ENCODE measurements around the gene CSTF2T. TPM values are rescaled to one million over a fixed set of nuclear protein-coding genes. Genes with fewer than 3 reads are reported as not detected.

The CSTF2T gene
- 7.2 and 9.2 TPM in 2 replicates for total RNA-seq (2016; rRNA removed; fragmentation: Illumina TruSeq; extraction: Trizol)
- 0.40 and 0.71 TPM in 2 replicates for total RNA-seq (2016; cell fraction: cytosol; rRNA removed; fragmentation: Illumina TruSeq; extraction: Trizol; ENCODE audit: low read depth)
- 7.5 and 8.0 TPM in 2 replicates for total RNA-seq (2016; cell fraction: insoluble cytoplasmic fraction; rRNA removed; fragmentation: Illumina TruSeq; extraction: Trizol)
- 1.9 TPM in 2 replicates for total RNA-seq (2016; cell fraction: membrane; rRNA removed; fragmentation: Illumina TruSeq; extraction: Trizol)
- total RNA-seq (2016; cell fraction: nucleus; rRNA removed; fragmentation: Illumina TruSeq; extraction: Trizol): 4.9 and 5.7 TPM in 2 replicates
- polyA plus RNA-seq (2011; rRNA removed): 1.4 and 1.8 TPM in 2 replicates
- polyA plus RNA-seq (2011; cell fraction: cytosol; rRNA removed): 0.64 and 0.95 TPM in 2 replicates
- polyA plus RNA-seq (2011; cell fraction: nucleus; rRNA removed): 1.1 and 1.8 TPM in 2 replicates
- 2.3 and 3.6 TPM in 2 replicates for polyA plus RNA-seq (2012)
- 0.29 and 0.33 TPM in 2 replicates for polyA plus RNA-seq (2016; cell fraction: cytosol; fragmentation: Illumina TruSeq; extraction: Trizol; ENCODE audit: low read depth)
- 6.6 and 6.8 TPM in 2 replicates for polyA plus RNA-seq (2016; cell fraction: insoluble cytoplasmic fraction; fragmentation: Illumina TruSeq; extraction: Trizol; ENCODE audit: low read depth)
- 0.68 and 0.99 TPM in 2 replicates for polyA plus RNA-seq (2016; cell fraction: membrane; fragmentation: Illumina TruSeq; extraction: Trizol; ENCODE audit: low read depth)
- polyA plus RNA-seq (2016; cell fraction: nucleus; fragmentation: Illumina TruSeq; extraction: Trizol; ENCODE audit: insufficient read depth, low read depth): 4.8 and 5.0 TPM in 2 replicates
- polyA minus RNA-seq (2011; rRNA and poly(A)+ RNA removed; ENCODE audit: low replicate concordance): 2.3 and 13.1 TPM in 2 replicates
- 1.1 and 1.6 TPM in 2 replicates for polyA minus RNA-seq (2011; cell fraction: cytosol; rRNA and poly(A)+ RNA removed)
- 5.4 and 5.7 TPM in 2 replicates for polyA minus RNA-seq (2011; cell fraction: nucleus; rRNA and poly(A)+ RNA removed)
- percentile 76 among the genes with signal in this experiment for Bru-seq, nascent RNA
- BruChase-seq, experiment 1, labeled RNA remaining after a 6-hour chase: percentile 67 among the genes with signal in this experiment
- percentile 88 among the genes with signal in this experiment for BruChase-seq, experiment 2, labeled RNA remaining after a 2-hour chase
- long read RNA-seq, experiment 1, full-length matches to known transcripts: 11 of 11 reads
- long read RNA-seq, experiment 1, partial matches to known transcripts: 0 of 11 reads
- long read RNA-seq, experiment 1, other reads (novel, unspliced or antisense): 0 of 11 reads
- long read RNA-seq, experiment 2, full-length matches to known transcripts: 9 of 9 reads
- long read RNA-seq, experiment 2, partial matches to known transcripts: 0 of 9 reads
- long read RNA-seq, experiment 2, other reads (novel, unspliced or antisense): 0 of 9 reads

DNA sequence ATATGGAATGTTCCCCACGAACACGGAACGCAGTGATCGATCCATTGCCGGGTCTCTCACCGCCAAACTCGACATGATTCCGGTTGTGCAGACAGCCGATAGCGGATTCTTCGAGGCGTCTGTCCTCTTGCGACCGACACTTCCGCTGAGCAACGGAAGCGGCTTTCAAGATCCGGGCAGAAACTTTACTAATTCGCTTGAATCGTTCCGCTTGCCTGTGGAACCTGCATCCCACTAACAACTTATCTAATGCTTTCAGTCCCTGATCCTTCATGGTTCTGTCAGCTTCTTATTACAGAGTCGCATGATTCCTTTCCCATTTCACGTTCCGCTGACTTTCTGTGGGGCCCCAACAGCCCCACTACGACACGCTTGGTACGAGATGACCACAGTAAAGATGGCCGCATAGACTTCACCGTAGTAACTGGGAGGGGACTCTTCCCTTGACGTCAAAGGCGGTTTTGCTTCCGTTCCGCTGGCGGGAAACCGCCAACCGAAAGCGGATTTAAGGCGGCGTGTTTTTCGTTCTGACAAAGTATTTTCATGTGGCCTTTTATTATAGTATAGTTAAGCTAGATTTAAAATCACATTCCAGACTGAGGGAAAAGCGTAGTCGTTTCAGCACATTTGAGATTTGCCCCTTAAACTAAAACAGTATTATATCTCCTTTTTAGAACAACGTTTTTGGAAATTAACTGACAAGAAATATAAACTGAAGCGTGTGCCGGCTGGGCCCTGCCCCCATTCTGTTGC, at the start of gene CSTF2T:
CSTF2T (minus strand) TSS at position 121 of the 753 bp plus-strand sequence; CDS start at position 75, 46 bp downstream.
- H3K36me3 ChIP-seq (replicated peaks in 1 of 2; ENCODE audit: control insufficient read depth in 1 of 2, insufficient read depth in 2 of 2, low read length in 2 of 2): no peaks in the 10 kb centered on the region
- DNase-seq (ENCODE audit: low spot score) (peak; percentile 62), FAIRE-seq (peak; percentile 8), ATAC-seq (peak; percentile 90)
- intact Hi-C loops (cut with micrococcal nuclease; ENCODE audit: unreplicated experiment): no loop called here
- no peaks in the 10 kb centered on the region for H4K20me1 ChIP-seq (ENCODE audit: insufficient read depth, low read length)
- H3K9me3 ChIP-seq (ENCODE audit: low read length): no peaks in the 10 kb centered on the region
- H3K4me2 ChIP-seq (ENCODE audit: low read depth, low read length): peak within 1 kb of the TSS; percentile 70
- H3K4me3 ChIP-seq (replicated peaks in 1 of 3; ENCODE audit: insufficient read depth in 1 of 3, low read depth in 2 of 3, low read length in 3 of 3): peak within 1 kb of the TSS; percentile 67 to 71 (median 71)
- no TSS peak for BruUV-seq (replicated peaks)
- H3K27me3 ChIP-seq (ENCODE audit: control insufficient read depth in 1 of 2, insufficient read depth in 2 of 2, low read length in 2 of 2): no peaks in the 10 kb centered on the region; a peak in 1 of 5 replicates
- 37% methylated on average over 44 of the region's 45 CpGs for WGBS (ENCODE audit: low lambda C conversion rate)
- CTCF ChIA-PET (ENCODE audit: low intra/inter-chr PET ratio, low total read pairs): no interaction called here
- peak within 1 kb of the TSS; percentile 99 for H2AFZ ChIP-seq (ENCODE audit: low read length)
- in situ Hi-C loops (cut with HindIII; ENCODE audit: extremely low pct_ligation_motif_present, low pct_unique_long_range_greater_than_20kb): no loop called here
- peak within 1 kb of the TSS; percentile 72 for H3K9ac ChIP-seq (ENCODE audit: insufficient read depth, low read depth, low read length)
- no peaks in the 10 kb centered on the region for H3K79me2 ChIP-seq (ENCODE audit: insufficient read depth, low read length)
- peak within 1 kb of the TSS; percentile 84 for H3K27ac ChIP-seq (ENCODE audit: extremely low read length, insufficient read depth, low read length)
- POLR2A ChIA-PET: no interaction called here
- peaks cover 12% of the 10 kb centered on the region; the same call in 1 of the 2 replicates for H3K4me1 ChIP-seq (ENCODE audit: insufficient read depth, low read length)
- no peak for TF ChIP-seq ZMYM2 (CRISPR knock-in tag; IDR thresholded peaks at IDR 0.05)
- TF ChIP-seq PHB2 (IDR thresholded peaks at IDR 0.05; ENCODE audit: partially characterized antibody): no peak
- TF ChIP-seq, protein P1, sequence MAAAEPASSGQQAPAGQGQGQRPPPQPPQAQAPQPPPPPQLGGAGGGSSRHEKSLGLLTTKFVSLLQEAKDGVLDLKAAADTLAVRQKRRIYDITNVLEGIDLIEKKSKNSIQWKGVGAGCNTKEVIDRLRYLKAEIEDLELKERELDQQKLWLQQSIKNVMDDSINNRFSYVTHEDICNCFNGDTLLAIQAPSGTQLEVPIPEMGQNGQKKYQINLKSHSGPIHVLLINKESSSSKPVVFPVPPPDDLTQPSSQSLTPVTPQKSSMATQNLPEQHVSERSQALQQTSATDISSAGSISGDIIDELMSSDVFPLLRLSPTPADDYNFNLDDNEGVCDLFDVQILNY (CRISPR knock-in tag; conservative IDR thresholded peaks at IDR 0.05): peak; percentile 80; the same call in 1 of the 2 replicates
- TF ChIP-seq ELF1 (CRISPR knock-in tag; IDR thresholded peaks at IDR 0.05): peak; percentile 33; the same call in 1 of the 2 replicates
- no peak for TF ChIP-seq TAF15 (IDR thresholded peaks at IDR 0.05; ENCODE audit: low read depth, low read length, poor library complexity, severe bottlenecking)
- TF ChIP-seq KLF16 (CRISPR knock-in tag; IDR thresholded peaks at IDR 0.05): 0 out of 4 replicates have a peak, but pooled peaks of 1 of the 2 experiments have one; percentile 34
- TF ChIP-seq, protein P2, sequence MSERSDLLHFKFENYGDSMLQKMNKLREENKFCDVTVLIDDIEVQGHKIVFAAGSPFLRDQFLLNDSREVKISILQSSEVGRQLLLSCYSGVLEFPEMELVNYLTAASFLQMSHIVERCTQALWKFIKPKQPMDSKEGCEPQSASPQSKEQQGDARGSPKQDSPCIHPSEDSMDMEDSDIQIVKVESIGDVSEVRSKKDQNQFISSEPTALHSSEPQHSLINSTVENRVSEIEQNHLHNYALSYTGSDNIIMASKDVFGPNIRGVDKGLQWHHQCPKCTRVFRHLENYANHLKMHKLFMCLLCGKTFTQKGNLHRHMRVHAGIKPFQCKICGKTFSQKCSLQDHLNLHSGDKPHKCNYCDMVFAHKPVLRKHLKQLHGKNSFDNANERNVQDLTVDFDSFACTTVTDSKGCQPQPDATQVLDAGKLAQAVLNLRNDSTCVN (CRISPR knock-in tag; IDR thresholded peaks at IDR 0.05; ENCODE audit: borderline replicate concordance): no peak
- no peak for TF ChIP-seq MTA3 (CRISPR knock-in tag; IDR thresholded peaks at IDR 0.05)
- TF ChIP-seq TBL1XR1 (IDR thresholded peaks at IDR 0.05; ENCODE audit: borderline replicate concordance, low read length, partially characterized antibody): no peak
- TF ChIP-seq CC2D1A (CRISPR knock-in tag; IDR thresholded peaks at IDR 0.05): no peak
- no peak for TF ChIP-seq ZBTB7A (CRISPR knock-in tag; IDR thresholded peaks at IDR 0.05)
- no peak for TF ChIP-seq GFI1 (CRISPR knock-in tag; IDR thresholded peaks at IDR 0.05; ENCODE audit: borderline replicate concordance)
- no peak for TF ChIP-seq SMYD3 (CRISPR knock-in tag; IDR thresholded peaks at IDR 0.05)
- TF ChIP-seq RFX1 (IDR thresholded peaks at IDR 0.05): no peak
- TF ChIP-seq ZNF674 (CRISPR knock-in tag; IDR thresholded peaks at IDR 0.05; ENCODE audit: low read depth): no peak
- peak; percentile 87 for TF ChIP-seq ASH2L (IDR thresholded peaks at IDR 0.05; ENCODE audit: insufficient read length, low read depth, low read length)
